SK-N-MC (cell line): Measurements from ENCODE around the gene DSCAML1.

Source experiments
- EZH2 ChIP-seq: fragments of 200-600 bp; sonication (generic); IDR thresholded peaks from one replicate; pipeline ENCODE4 v1.6.1; 2017; ENCODE audit warnings: antibody characterized with exemption
- FOXP2 ChIP-seq: optimal IDR thresholded peaks from 2 replicates; pipeline ENCODE3; 2011; ENCODE audit warnings: mild to moderate bottlenecking, moderate library complexity; ENCODE audit not compliant: insufficient read depth; ENCODE audit errors: extremely low read length, control extremely low read depth
- POLR2AphosphoS5 ChIP-seq: IDR thresholded peaks from 2 replicates; pipeline ENCODE4 v1.6.1; 2012; ENCODE audit warnings: mild to moderate bottlenecking, low read depth, low read length, borderline replicate concordance

DNA sequence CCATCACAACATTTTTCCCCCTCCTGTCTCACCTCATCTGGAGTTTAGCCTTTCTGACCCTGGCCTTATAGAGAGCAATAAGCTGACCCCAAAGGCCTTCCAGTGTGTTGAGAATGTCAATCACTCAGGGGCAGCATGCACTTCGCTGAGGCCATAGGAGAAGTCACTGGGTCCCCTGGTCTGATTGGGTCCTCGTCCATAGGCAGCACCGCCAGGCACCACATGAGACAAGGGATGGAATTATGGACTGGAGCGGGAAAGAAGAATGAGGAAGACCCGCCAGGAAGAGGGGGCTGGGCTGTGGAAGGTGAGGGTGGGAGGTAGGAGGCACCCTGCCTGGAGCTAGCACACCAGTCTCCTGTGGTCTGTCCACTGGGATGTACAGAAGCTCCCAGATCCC lies 72.9 kb downstream of the DSCAML1 start:
- TF ChIP-seq POLR2AphosphoS5 (no peak), EZH2 (no peak), FOXP2 (no peak)
